ENCODE measurements around the gene AIM2.

GRCh38 chr1:159083013-159083412 lies 6.4 kb upstream of the AIM2 start:
- no peak for TF ChIP-seq POLR2A (IDR thresholded peaks at IDR 0.05)
- TF ChIP-seq CTCF (IDR thresholded peaks at IDR 0.05) = no peak
- TF ChIP-seq EP300 (IDR thresholded peaks at IDR 0.05; ENCODE audit: low read depth) = no peak

Measured in transverse colon (tissue), 3 donors.